HG03103 (cell line): ENCODE data around the gene ARID3B.
A peak's percentile ranks its signal among the peaks of the same experiment; 100 is the strongest.

Source experiments
- ATAC-seq: cut with Tn5 transposase; IDR thresholded peaks from one replicate; pipeline ENCODE4 v1.9.1; 2021; ENCODE audit warnings: low read depth; ENCODE audit not compliant: unreplicated experiment

Gene ARID3B

GRCh38 chr15:74603026-74603788 is 62.2 kb downstream of the ARID3B start:
- no peak for ATAC-seq

- no peak for ATAC-seq
These were observed 63.0 kb downstream of the ARID3B start for GRCh38 chr15:74603789-74604705.

- ATAC-seq: no peak
These were observed 64.2 kb downstream of the ARID3B start for GRCh38 chr15:74604983-74605794.

GRCh38 chr15:74605795-74606150 is 64.8 kb downstream of the ARID3B start:
- ATAC-seq: no peak

DNA sequence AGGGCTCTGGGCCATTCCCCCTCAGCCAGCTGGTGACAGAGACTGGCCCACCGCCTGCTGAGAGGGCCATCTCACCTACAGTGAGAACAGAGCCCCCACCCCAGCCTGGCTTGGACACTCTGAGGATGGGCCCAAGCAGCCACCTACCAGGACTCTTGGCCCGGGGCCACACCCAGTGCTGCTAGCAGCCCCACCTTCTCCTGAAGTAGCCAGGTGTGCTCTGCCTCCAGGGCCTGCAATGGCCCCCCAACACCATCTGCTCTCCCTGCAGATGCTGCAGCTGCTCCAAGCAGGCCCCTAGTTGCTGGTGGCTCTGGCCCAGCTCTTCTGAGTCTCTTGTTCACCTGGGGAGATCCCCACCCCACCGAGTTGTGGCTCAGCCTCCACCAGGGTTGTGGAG is 67.8 kb downstream of the ARID3B start:
- no peak for ATAC-seq

- ATAC-seq: no peak
These were observed 68.9 kb downstream of the ARID3B start for GRCh38 chr15:74609938-74610301.

GRCh38 chr15:74610302-74610951 is 69.4 kb downstream of the ARID3B start:
- ATAC-seq: no peak

GRCh38 chr15:74611341-74611740 is 70.3 kb downstream of the ARID3B start:
- ATAC-seq: no peak

DNA sequence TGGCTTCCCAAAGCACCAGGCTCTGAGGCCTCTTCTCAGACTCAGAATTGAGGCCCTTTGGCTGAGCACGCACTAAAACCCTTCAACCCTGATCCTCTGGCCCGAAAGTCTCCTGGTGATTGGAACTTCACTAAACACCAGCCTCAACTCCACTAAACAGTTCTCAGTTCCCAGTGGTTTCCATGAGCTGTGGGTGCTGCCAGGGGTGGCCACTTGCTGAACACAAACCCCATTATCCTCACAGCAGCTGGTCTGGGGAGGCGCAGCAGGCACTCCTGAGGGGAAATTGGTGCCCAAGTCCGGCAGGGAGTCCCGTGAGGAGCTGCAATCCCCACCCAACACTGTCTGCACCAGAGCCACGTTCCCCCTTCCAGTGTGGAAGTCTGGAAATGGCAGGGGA is 70.8 kb downstream of the ARID3B start:
- ATAC-seq: no peak

DNA sequence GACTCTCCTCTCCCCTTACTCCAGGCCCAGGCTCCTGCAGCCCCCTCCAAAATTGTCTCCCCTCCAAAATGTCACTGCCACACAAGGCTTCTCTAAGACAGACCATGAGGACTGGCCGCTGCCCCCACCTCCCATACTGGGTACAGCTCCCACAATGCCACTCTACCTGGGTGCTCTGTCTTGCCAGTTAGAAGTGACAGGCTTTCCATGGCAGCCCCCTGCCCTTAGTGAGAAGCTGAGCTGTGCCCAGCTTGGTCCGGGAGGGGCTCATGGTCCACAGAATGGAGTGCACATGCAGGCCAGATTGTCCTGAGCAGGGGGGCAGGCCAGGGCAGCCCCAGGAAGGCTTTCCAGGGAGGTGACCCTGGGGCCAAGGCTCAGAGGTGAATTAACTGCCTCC is 71.7 kb downstream of the ARID3B start:
- ATAC-seq: no peak

DNA sequence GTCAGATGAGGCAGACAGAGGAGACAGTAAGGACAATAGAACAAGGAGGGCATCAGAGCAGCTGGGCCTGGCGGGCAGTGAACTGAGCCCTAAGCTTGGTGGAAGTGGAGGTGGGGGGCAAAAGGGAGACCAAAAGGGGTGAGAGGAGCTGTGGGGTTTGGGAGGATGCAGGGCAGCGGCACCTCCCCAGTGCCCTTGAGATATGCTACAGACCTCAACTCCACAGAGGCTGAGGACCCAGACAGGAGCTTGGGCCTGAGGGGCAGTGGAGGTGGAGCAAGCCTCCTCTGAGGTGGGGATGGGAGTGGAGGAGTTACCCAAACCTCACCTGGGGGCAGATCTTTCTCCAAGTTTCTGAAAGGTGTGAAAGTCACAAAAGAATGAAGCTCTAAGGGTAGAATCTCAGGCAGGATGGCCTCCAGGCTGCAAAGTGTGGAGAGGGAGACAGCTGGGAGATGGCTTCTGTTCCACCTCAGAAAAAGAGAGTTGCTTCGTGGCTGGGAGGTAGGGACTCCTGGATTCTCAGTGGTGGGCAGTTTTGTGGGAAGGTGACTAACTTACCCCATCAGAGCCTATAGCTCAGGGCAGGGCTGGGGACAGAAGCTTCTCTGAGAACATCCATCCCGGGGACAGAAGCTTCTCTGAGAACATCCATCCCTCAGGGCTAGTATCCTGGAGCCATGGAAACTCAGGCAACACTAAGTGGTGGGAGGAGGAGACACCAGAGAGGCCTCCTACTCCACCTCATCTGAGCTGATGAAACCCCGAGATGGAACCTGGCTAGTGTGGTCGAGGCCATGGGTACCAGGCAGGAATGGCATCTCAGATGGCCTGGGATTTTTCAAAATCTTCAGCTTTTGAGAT is 72.3 kb downstream of the ARID3B start:
- ATAC-seq: no peak

DNA sequence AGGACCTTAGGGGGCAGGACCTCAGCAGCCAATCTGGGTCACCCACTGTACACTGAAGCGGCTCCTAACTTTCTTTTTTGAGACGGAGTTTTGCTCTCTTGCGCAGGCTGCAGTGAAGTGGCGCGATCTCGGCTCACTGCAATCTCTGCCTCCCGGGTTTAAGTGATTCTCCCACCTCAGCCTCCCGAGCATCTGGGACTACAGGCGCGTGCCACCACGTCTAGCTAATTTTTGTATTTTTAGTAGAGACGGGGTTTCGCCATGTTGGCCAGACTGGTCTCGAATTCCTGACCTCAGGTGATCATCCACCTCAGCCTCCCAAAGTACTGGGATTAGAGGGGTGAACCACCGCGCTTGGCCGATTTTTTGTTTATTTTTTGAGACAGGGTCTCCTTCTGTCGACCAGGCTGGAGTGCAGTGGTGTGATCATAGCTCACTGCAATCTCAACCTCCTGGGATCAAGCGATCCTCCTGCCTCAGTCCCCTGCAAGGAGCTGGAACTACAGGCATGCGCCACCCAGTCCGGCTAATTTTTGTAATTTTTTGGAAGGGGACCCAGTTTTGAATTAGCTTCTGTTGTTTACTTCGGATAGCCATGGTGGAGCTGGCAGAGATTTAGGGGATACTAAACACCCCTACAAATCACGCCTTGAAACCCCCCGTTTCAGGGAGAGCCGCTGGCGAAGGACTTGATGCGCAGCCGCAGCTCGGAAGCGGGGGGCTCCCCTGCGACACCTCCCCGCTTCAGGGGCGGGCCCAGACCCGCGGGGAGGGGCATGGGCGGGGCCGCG is 73.1 kb downstream of the ARID3B start:
- ATAC-seq: no peak

DNA sequence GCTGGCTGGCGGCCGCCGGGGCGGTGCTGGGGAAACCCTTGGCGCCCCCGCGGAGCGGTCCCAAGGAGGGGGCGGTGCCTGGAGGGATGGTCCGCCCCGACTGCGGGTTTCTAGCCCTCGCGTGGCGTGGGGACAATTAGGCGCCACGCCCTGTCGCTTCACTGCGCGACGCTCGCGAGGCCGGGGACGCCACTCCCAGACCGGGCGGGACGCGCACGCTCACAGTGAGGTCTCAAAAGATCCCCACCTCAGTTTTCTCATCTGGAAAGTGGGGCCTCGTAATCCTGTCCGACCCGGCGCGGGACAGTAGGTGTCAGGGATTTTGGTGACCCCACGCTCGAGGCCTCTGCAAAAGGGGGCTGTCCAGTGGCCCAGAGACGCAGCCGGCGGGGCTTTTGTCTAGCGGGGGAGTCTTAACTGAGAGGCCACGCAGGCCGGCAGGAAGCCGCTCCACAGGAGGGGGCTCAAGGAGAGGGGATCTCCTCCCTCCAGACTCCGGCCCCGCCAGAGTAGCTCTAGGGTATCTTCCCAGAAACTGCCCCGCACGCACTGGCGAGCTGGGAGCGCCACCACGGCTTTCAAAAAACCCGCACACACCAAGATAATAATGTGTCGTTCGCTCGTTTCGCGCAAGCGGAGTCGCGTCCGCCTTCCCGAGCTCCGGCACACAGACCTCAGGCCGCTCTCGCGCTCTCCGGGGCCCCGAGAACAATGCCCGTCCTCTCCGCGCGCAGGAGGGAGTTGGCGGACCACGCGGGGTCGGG is 73.9 kb downstream of the ARID3B start:
- ATAC-seq: peak; percentile 39

DNA sequence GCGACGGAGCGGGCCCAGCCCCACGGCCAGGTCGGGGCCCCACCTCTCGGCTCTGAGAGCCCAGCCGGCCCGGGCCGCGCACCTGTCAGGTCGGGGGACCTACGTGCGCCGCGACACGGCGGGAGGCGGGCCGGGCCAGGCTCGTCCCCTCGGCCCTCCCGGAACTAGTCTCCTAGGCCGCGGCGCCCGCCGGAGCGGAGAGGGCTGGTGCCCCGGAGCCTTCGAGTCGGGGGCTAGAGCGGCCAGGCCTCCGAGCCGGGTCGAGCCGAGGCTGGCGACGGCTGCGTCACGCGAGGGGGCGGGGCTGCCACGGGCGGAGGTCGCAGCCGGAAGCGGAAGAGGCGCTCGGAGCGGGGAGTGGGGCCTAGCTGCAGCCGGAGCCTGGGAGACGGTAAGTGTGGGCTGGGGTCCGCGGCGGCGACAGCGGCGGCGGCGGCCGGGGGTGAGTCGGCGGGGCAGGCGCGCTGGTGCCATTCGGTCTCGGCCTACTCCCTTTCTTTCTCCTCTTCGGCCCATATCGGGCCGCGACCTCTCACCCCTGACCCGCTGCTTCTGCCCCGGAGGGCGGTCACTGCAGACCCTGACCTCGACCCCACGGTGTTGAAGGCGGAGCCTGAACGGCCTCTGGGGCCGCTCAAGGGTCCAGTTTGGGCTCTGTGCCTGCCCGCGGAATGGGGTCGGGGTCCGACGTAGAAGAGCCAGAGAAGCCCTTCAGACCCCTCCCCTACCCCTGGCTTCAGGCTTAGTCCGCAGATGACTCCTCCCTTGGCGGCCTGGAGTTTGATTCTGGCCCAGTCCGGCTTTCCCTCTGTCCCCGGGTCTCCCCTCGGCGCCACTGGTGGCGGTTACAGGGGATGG is 74.7 kb downstream of the ARID3B start, which contains the start of gene CLK3:
CLK3 (plus strand) TSS at position 329 of the 858 bp plus-strand sequence. CDS start 3,361 bp downstream, outside the sequence.
- peak; percentile 62 for ATAC-seq

DNA sequence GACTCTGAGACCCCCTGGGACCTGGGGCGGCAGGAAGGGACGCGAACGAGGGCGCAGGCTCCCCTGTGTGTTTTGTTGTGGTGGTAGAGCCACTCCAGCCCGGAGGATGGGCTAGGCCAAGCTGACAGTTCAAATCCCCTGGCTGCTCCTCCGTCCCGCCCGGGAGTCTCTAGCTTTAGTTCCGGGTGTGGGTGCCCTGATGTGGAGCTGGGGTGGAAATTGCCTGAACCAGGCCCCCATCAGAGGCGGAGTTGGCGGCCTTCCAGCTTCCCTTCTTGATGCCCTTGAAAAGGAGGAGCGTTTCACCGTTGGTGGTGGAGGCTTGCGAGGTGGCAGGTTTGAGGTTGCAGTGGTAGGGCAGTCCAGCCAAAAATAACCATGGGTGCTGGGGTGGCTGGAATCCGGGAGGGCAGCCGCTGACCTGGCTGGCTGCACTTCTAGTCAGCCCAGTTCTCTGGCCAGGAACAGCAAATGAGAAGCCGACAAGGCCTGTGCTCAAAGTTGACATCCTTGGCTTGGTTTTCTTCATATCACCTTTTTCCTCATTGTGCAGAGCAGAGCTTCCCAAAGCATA is 75.4 kb downstream of the ARID3B start:
- no peak for ATAC-seq

DNA sequence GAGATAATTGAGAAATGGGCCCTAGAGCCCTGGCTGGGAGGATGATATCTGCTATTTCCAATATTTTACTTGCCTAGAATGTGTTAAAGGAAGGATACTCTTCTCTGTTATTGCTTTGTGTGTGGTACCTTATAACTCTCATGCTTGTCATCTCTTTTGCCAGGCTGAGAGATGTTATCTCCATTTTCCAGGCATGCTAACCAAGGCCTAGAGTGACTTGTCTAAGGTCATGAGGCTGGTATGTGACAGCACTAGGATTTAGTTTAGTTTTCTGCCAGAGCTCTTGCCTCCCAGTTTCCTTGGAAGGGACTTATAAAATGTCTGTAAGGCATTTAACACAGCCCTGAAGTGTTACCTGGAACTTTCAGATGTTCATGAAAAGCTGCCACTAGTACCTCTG is 76.0 kb downstream of the ARID3B start:
- no peak for ATAC-seq
